ENCODE results near the gene DNAI4. TPM values are rescaled to one million over a fixed set of nuclear protein-coding genes. Genes with fewer than 3 reads are reported as not detected.

The DNAI4 gene
- total RNA-seq, 3 donors from 2014 or later (not counting 1 experiment from before 2014, with no cell fraction given), result 1.4 to 4.3 (median 2.2) TPM

DNA sequence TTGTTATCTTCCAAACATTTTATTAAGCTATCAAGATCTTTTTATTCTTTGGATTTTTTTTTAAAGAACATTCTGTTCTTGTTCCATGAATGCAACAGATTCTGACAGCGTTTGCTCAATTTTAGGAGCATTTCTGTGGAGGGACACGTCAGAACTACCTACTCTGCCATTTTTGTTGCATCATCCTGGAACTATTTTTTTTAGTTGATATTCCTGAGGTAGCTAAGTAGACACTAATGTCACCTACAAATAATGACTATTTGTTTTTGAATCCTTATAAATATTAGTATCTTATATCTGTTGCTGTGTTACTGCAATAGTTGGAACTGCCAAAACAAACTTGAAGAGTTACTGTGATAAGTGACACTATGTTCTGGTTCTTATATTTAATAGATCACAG, 57.2 kb downstream of the DNAI4 start:
- DNase-seq, result no peak
- no peaks in the 10 kb centered on the region for H3K36me3 Mint-ChIP-seq
- no peak overlapping the region for H3K4me3 ChIP-seq (ENCODE audit: low read length)
- ATAC-seq, result no peak
- intact Hi-C loops (cut with micrococcal nuclease), result no loop called here
- 72% methylated on average over 2 of the region's 2 CpGs for WGBS (ENCODE audit: insufficient coverage)
- H3K36me3 ChIP-seq (ENCODE audit: control insufficient read depth, insufficient read depth, low read length), result no peaks in the 10 kb centered on the region
- peaks cover 8 to 15% of the 10 kb centered on the region in 2 donors for H3K27me3 Mint-ChIP-seq (ENCODE audit: low read depth in 2 of 2)
- no peaks in the 10 kb centered on the region for H3K9me3 Mint-ChIP-seq
- H3K4me1 ChIP-seq (ENCODE audit: control insufficient read depth, insufficient read depth, low read length), result no peaks in the 10 kb centered on the region
- no peaks in the 10 kb centered on the region for H3K9me3 ChIP-seq (ENCODE audit: control insufficient read depth, insufficient read depth, low read length)
- TF ChIP-seq, protein P1, sequence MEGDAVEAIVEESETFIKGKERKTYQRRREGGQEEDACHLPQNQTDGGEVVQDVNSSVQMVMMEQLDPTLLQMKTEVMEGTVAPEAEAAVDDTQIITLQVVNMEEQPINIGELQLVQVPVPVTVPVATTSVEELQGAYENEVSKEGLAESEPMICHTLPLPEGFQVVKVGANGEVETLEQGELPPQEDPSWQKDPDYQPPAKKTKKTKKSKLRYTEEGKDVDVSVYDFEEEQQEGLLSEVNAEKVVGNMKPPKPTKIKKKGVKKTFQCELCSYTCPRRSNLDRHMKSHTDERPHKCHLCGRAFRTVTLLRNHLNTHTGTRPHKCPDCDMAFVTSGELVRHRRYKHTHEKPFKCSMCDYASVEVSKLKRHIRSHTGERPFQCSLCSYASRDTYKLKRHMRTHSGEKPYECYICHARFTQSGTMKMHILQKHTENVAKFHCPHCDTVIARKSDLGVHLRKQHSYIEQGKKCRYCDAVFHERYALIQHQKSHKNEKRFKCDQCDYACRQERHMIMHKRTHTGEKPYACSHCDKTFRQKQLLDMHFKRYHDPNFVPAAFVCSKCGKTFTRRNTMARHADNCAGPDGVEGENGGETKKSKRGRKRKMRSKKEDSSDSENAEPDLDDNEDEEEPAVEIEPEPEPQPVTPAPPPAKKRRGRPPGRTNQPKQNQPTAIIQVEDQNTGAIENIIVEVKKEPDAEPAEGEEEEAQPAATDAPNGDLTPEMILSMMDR (IDR thresholded peaks at IDR 0.05), result no peak
- H3K4me3 Mint-ChIP-seq, result no peak overlapping the region
- no peak overlapping the region for H3K27ac ChIP-seq (ENCODE audit: low read length)
- no peaks in the 10 kb centered on the region for H3K27me3 ChIP-seq (ENCODE audit: control insufficient read depth, insufficient read depth, low read length)
- no peaks in the 10 kb centered on the region for H3K4me1 Mint-ChIP-seq
- H3K27ac Mint-ChIP-seq, result no peak overlapping the region

DNA sequence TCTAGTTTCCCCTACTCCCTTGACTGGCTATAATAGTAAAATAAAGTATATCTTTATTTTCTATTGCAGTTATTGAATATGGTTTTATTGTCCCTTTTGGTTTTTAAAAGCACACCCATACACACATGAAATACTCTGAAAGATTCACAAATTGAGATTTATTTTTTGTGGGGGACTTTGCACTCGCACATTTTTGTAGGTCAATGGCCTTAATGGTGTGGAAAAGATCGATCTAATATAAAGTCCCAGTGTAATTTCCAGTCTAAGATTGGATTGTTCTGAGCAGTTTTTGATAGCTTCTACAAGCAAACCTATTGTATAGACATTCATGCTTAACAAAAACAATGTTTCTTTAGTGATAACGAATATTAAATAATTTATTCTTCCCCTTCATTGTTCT, 64.1 kb downstream of the DNAI4 start:
- H3K27ac ChIP-seq (ENCODE audit: low read length), result no peak overlapping the region
- 100% methylated on average over 2 of the region's 3 CpGs for WGBS (ENCODE audit: insufficient coverage)
- intact Hi-C loops (cut with micrococcal nuclease), result no loop called here
- H3K9me3 ChIP-seq (ENCODE audit: control insufficient read depth, insufficient read depth, low read length), result no peaks in the 10 kb centered on the region
- no peak overlapping the region for H3K4me3 Mint-ChIP-seq
- H3K27me3 ChIP-seq (ENCODE audit: control insufficient read depth, insufficient read depth, low read length), result no peaks in the 10 kb centered on the region
- ATAC-seq, result no peak
- peaks cover 6 to 15% of the 10 kb centered on the region in 2 donors for H3K27me3 Mint-ChIP-seq (ENCODE audit: low read depth in 2 of 2)
- TF ChIP-seq, protein P1 (IDR thresholded peaks at IDR 0.05), result no peak
- no peak for DNase-seq
- no peaks in the 10 kb centered on the region for H3K36me3 ChIP-seq (ENCODE audit: control insufficient read depth, insufficient read depth, low read length)
- no peak overlapping the region for H3K4me3 ChIP-seq (ENCODE audit: low read length)
- H3K27ac Mint-ChIP-seq, result no peak overlapping the region
- no peaks in the 10 kb centered on the region for H3K9me3 Mint-ChIP-seq
- H3K36me3 Mint-ChIP-seq, result no peaks in the 10 kb centered on the region
- no peaks in the 10 kb centered on the region for H3K4me1 ChIP-seq (ENCODE audit: control insufficient read depth, insufficient read depth, low read length)
- no peaks in the 10 kb centered on the region for H3K4me1 Mint-ChIP-seq

DNA sequence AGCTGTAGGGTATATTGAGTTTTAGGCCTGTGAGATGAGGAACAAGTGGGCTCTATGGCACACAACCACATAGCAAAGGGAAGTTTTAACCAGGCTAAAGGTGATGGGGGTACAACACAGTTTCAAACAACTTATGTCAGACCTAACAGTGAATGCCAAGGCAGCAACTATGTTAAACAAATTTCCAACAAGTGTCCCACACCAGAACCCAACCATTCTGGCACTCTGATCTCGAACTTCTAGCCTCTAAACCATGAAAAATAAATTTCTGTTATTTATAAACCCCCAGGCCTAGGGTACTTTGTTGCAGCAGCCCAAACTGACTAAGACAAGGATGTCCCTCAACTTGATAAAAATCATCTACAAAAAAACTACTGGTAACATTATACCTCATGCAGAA, 71.3 kb downstream of the DNAI4 start:
- Histone ChIP-seq H3K9me3 (ENCODE audit: control insufficient read depth, insufficient read depth, low read length) (no peaks in the 10 kb centered on the region), H3K4me3 (ENCODE audit: low read length) (no peak overlapping the region), H3K27me3 (ENCODE audit: control insufficient read depth, insufficient read depth, low read length) (no peaks in the 10 kb centered on the region), H3K36me3 (ENCODE audit: control insufficient read depth, insufficient read depth, low read length) (no peaks in the 10 kb centered on the region), H3K4me1 (ENCODE audit: control insufficient read depth, insufficient read depth, low read length) (no peaks in the 10 kb centered on the region), H3K27ac (ENCODE audit: low read length) (no peak overlapping the region)
- Mint-ChIP-seq H3K4me3 (no peak overlapping the region), H3K9me3 (no peaks in the 10 kb centered on the region), H3K27me3 (ENCODE audit: low read depth in 2 of 2) (peaks cover 0 to 10% of the 10 kb centered on the region in 2 donors), H3K36me3 (no peaks in the 10 kb centered on the region), H3K27ac (no peak overlapping the region), H3K4me1 (no peaks in the 10 kb centered on the region)
- TF ChIP-seq, protein P1 (IDR thresholded peaks at IDR 0.05), result no peak
- no peak for DNase-seq
- 92% methylated on average over 1 of the region's 1 CpG for WGBS (ENCODE audit: insufficient coverage)
- intact Hi-C loops (cut with micrococcal nuclease), result no loop called here
- ATAC-seq, result no peak

DNA sequence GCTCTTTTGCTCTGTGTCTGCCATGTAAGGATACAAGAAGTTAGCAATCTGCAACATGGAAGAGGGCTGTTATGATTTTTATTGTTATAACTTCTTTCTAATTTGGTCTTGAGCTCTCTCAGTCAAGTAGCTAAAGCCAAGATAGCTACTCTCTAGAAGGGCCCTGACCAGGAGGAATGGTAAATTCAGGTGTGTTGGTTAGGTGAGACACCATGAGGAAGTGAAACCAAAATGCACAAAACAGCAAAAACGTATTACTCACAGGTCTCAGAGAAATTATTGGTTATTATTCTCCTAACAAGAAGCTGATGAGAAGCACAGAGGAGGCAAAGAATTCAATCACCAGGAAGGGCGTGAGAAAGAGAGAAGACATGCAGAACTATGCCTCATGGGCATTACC, 71.8 kb downstream of the DNAI4 start:
- DNase-seq, result no peak
- 85% methylated on average over 1 of the region's 2 CpGs for WGBS (ENCODE audit: insufficient coverage)
- no peak overlapping the region for H3K27ac Mint-ChIP-seq
- Histone ChIP-seq H3K4me3 (ENCODE audit: low read length) (no peak overlapping the region), H3K4me1 (ENCODE audit: control insufficient read depth, insufficient read depth, low read length) (no peaks in the 10 kb centered on the region), H3K9me3 (ENCODE audit: control insufficient read depth, insufficient read depth, low read length) (no peaks in the 10 kb centered on the region), H3K27ac (ENCODE audit: low read length) (no peak overlapping the region), H3K27me3 (ENCODE audit: control insufficient read depth, insufficient read depth, low read length) (no peaks in the 10 kb centered on the region), H3K36me3 (ENCODE audit: control insufficient read depth, insufficient read depth, low read length) (no peaks in the 10 kb centered on the region)
- no peaks in the 10 kb centered on the region for H3K36me3 Mint-ChIP-seq
- TF ChIP-seq, protein P1 (IDR thresholded peaks at IDR 0.05), result no peak
- H3K4me1 Mint-ChIP-seq, result no peaks in the 10 kb centered on the region
- H3K9me3 Mint-ChIP-seq, result no peaks in the 10 kb centered on the region
- H3K27me3 Mint-ChIP-seq (ENCODE audit: low read depth in 2 of 2), result peaks cover 0 to 10% of the 10 kb centered on the region in 2 donors
- no peak overlapping the region for H3K4me3 Mint-ChIP-seq
- ATAC-seq, result no peak
- intact Hi-C loops (cut with micrococcal nuclease), result no loop called here
